Measurements from ENCODE around the gene DOCK1. TPM values are rescaled to one million over a fixed set of nuclear protein-coding genes. Genes with fewer than 3 reads are reported as not detected.

Gene DOCK1
- 17.5 to 26.2 TPM (median 23.1 TPM) in 5 replicates for total RNA-seq (2022; extraction: Qiagen RNA extraction; ENCODE audit: low read depth)

DNA sequence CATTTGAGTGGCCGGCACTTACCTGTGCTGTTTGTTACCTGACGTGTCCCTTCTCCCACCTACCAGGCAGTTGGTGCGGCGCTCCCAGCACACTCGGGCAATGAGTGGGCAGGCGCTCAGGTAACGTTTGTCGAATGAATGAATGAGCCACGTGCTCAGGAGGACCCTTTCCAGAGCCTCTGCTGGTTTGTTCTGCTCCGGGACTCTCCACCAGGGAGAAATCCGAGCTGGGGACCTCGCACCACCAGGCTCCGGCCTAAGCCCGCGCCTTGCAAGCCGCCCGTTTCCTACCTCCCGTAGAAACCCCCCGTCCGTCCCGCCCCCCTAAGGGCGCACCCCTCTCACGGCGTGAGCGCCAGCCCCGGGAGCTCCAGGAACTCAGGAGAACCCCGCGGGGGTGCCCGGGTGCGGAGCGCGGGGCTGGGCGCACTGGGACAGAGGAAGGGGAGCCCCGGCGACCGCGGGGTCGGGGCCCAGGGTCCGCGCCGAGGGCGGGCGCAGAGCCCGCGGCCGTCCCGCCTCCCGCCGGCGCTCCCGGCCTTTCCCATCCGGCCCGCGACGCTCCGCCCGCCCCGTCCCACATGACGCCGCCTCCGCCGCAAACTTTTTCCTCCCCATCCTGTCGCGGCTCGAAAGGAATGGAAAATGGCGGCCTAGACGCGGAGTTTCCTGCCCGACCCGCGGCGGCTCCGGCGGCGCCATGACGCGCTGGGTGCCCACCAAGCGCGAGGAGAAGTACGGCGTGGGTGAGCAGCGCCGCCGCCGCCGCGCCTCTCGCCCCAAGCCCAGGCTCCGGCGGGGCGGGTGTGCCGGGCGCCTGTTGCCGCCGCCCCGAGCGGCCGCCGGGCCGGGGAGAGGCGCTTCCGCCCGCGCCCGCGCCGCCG lies at the start of gene DOCK1:
Gene DOCK1, plus strand, starts transcription at position 611 of the 884 bp plus-strand sequence. Its CDS starts 90 bp downstream, at position 701.

DNA sequence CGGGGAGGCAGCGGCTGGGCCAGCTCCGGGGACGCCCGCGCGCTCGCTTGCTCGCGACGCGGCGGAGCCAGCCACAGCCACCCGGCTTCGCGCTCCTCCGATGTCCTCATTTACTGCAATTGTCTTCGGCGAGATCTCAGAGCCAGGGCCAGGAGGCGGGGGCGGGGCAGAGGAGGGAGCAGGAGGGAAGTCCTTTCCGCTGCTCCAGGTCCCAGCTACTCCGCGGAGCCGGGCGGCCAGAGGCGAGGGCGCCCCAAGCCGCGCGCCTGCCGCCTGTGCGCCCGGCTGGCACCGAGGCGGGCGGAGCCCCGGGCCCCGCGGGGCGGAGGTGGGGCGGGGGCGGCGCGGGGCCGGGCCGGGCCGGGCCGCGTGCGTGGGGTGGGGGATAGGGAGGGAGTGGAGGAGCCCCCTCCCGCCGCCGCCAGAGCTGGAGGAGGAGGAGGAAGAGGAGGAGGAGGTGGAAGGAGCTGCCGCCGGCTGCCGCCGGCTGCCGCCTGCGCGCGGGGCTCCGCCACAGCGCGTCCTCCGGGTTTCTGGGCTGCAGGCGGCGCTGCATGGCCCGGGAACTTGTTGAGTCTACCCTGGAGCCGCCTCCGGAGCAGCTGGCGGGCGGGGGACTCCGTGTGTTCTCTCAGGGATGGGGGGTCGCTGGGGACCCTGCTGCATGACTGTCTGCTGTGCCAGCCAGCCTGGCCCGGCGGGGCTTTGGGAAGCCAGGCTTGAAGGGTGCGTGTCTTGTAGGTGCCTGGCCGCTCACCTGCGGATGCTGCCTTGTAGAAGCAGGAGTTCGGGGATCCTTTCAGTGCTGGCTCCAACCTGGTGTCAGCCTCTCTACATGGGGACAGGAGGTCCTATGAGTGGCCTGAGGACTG lies 291.3 kb downstream of the DOCK1 start, which contains the start of gene INSYN2A:
Gene INSYN2A, minus strand, starts transcription at position 310 of the 872 bp plus-strand sequence. CDS start 20,196 bp downstream, outside the sequence.

Other genes with a start within 250 kb of the DOCK1 start
- gene C10orf90, start 234.7 kb upstream of the DOCK1 start, total RNA-seq (2022; extraction: Qiagen RNA extraction; ENCODE audit: low read depth): 2.7 to 5.1 TPM (median 3.5 TPM) in 5 replicates

Measured in A549 treated with ZK216348 at 1 μM for 4 hours (cell line).